ENCODE results near the gene TPP1. TPM values are rescaled to one million over a fixed set of nuclear protein-coding genes. Genes with fewer than 3 reads are reported as not detected.

Gene TPP1
- total RNA-seq, 1 donor, result 260 TPM

GRCh38 chr11:6647836-6648235 is 28.6 kb upstream of the TPP1 start:
- no peak for DNase-seq (ENCODE audit: low read depth in 2 of 3, low spot score in 2 of 3)

- peak in 2 of 3 donors; percentile 37 to 59 for DNase-seq (ENCODE audit: low read depth in 2 of 3, low spot score in 2 of 3)
Observed at GRCh38 chr11:6646918-6647679, 27.9 kb upstream of the TPP1 start.

GRCh38 chr11:6646576-6646917 is 27.3 kb upstream of the TPP1 start:
- no peak for DNase-seq (ENCODE audit: low read depth in 2 of 3, low spot score in 2 of 3)

GRCh38 chr11:6646071-6646470 is 26.8 kb upstream of the TPP1 start:
- DNase-seq (ENCODE audit: low read depth in 2 of 3, low spot score in 2 of 3), result no peak

DNA sequence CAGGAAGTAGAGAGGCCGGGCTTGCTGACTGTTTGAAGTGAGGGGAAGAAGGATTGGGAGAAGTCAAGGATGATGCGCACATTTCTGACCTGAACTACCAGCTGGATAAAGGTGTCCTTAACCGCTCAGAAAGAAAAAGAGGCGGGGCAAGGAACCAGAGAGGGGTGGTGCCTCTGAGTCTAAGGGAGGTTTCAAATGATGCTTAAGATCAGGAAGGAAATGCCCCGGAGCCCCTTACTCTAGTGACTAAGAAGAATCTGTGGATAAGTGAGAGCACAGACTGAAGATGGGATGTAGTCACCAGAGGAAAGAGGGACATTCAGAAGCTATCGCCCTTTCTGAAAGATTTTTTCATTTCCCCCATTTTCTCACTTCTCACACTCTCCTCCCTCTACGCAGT is 23.7 kb upstream of the TPP1 start:
- DNase-seq (ENCODE audit: low read depth in 2 of 3, low spot score in 2 of 3), result no peak

GRCh38 chr11:6640985-6641701 is 21.9 kb upstream of the TPP1 start:
- no peak for DNase-seq (ENCODE audit: low read depth in 2 of 3, low spot score in 2 of 3)

DNA sequence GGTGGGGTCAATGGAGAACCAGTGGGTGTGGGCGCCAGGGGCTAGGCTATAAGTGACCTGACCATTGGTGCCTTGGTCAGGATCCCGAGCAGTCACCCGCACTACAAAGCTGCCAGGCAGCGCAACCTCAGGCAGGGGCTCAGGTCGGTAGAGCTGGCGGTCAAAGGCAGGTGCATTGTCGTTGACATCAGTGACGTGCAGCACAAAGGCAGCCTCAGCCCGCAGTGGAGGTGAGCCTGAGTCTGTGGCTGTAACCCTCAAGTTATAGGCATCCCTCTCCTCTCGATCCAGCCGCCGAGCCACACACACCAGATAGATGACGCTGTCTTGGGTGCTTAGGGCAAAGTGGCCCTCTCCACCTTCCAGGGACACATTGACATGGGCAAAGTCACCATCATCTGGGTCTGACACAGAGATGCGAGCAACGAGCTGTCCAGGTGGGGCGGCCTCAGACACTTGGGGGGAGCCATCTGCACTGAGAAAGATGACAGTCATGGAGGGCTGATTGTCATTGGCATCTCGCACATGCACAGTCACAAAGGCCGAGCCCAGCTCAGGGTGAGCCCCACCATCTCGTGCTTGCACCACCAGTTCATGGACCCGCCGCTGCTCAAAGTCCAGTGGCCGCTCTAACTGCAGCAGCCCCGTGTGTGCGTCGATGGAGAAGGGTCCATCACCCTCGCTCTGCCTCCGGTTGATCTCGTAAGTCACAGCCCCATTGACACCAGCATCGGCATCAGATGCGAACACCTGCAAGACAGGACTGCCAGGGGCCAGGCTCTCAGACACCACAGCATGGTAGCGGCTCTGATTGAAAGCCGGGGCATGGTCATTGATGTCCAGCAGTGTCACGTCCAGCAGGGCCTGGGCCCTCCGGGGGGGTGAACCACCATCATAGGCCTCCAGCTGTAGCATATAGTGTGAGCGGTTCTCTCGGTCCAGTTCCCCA is 21.1 kb upstream of the TPP1 start:
- DNase-seq (ENCODE audit: low read depth in 2 of 3, low spot score in 2 of 3), result no peak

- no peak for DNase-seq (ENCODE audit: low read depth in 2 of 3, low spot score in 2 of 3)
Observed at GRCh38 chr11:6638429-6638828, 19.2 kb upstream of the TPP1 start.

- no peak for DNase-seq (ENCODE audit: low read depth in 2 of 3, low spot score in 2 of 3)
Observed at GRCh38 chr11:6637871-6638270, 18.6 kb upstream of the TPP1 start.

DNA sequence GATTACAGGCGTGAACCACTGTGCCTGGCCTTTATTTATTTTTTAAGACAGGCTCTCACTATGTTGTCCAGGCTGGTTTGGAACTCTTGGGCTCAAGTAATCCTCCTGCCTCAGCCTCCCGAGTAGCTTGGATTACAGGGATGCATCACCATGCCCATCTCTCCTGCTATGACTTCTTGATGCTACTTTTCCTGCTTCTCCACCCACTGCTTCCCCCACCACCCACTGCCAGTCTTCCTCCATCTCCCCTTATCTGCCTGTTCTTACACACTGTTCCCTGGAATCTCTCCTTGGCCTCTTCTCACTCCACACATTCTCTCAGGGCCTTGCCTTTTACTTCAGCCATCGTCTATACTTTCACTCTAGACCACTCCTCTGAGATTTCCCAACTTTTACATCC is 17.3 kb upstream of the TPP1 start:
- DNase-seq (ENCODE audit: low read depth in 2 of 3, low spot score in 2 of 3), result no peak

DNA sequence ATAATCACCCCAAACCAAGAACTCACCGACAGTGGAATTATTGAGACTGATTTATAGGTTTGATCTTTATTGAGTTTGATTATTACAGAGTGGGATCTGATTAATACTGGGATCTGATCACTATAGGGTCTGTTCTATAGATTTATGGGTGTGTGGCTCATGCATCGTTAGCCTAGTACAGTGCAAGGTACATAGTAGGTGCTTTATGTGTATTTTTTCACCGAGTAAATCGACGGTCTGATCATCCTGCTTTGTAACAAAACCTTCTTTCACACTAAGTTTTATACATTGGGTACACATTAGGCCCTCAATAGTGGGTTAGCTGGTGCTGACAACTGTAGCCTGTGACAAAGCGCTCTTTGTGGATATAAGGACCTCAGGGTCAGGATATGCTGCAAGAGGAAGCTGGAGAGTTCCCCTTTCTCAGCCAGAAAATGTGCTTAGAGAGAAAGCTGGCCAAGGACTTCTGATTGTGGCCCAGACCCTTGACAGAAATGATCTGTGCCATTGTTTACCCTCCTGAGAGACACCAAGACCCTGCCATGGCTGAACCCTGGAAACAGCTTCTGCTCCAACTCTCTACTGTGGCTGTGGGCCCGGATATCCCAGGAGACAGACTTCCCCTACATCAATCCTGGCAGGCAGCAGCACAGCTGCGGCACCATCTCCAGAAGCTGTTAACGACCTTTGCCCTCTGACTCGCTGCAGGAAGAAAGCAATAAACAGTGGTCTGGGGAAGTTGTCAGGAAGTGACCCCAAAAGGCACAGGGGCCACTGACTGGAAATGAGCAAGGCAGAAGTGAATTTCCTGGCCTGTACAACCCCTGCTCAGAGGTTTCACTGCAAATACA is 16.1 kb upstream of the TPP1 start:
- DNase-seq (ENCODE audit: low read depth in 2 of 3, low spot score in 2 of 3), result peak in 2 of 3 donors; percentile 43 to 67

DNA sequence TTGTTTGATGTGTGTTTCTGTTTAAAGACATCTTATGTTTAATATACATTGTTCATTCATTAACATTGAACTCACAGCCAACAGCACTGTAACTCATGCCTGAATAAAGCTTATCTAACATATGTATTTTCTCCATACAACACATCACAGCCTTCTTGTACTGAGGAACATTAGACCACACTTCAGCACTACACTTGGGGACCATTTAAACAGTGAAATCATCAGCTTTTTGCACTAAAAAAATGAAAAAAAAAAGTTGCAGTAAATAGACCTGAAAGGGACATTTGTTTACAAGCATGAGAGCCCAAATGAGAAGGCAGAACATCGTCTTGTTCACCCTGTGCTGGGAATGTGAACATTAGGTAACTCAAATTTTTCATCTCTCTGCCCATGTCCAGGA is 15.3 kb upstream of the TPP1 start:
- no peak for DNase-seq (ENCODE audit: low read depth in 2 of 3, low spot score in 2 of 3)

DNA sequence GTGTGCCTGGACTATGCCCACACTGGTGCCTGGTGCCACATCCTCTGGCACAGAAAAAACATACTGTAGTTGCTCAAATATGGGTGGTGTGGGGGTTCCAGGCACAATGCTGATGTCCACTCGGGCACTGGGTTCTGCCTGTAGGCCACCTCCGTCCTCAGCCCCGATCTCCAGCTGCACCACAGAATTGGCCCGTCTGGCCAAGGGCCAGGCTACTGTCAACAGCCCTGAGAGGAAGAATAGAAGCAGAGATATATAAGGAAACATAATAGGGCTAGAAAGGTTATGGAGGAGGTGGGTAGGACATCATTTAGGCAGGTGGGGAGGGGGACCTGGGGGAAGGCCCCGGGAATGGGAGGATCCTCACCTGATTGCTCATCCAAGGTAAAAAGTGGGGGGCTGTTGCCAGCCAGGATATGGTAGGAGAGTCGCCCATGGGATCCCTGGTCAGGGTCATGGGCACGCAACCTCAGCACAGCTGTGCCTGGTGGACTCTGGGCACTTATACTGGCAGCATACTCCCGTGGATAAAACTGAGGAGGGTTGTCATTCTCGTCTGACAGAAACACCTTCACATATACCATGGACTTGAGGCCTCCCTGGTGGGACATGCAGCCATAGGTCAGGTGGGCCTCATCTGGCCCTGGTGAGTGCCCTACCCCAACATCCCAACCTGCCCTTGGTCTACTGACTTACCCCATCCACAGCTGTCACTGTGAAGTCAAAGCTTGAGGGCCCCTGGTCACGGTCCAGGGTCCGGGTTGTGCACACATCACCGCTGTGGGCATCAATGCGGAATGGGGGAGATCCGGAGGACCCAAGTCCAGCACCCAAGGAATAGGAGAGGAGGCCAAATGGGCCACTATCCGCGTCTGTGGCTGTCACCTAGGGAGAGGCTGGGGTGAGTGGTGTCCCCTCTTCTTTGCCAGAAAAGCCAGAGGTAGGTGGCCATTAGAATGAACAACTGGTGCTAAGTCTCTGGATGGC is 14.5 kb upstream of the TPP1 start:
- no peak for DNase-seq (ENCODE audit: low read depth in 2 of 3, low spot score in 2 of 3)

DNA sequence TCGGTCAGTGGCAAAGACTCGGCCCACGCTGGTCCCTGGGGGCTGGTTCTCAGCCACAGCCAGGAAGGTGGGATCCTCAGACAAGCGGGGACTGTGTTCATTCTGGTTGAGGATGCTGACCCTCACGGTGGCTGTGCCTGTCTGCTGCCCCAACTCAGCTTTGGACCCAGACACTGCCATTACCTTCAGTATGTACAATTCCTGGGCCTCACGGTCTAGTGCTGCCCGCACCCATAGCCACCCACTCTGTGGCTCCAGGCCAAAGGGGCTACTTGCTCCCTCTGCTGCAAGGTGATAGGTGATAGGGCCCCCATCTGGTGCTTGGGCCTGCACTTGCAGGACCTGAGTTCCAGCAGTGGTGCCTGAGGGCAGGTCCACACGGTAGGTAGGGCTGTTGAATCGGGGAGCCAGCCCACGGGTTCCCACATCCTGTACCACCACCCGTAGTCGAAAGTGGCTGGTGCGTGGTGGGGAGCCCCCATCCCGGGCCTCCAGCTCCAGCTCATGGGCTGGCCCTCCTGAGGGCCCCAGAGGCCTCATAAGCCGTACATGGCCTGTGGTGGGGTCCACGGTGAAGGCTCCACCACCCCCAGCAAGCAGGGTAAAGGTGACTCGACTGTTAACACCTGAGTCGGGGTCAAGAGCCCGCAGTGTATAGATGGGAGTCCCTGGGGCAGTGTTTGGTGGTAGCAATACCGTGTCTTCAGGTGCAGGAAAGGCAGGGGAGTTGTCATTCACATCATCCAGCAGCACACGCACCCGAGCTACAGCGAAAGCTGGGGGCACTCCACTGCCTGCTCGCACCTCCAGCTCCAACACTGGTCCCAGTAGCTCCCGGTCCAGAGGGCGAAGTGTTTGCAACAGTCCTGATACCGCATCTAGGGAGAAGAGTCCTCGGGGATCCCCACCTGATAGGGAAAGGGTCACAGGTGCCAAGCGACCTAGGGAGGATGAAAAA is 13.2 kb upstream of the TPP1 start:
- no peak for DNase-seq (ENCODE audit: low read depth in 2 of 3, low spot score in 2 of 3)

DNA sequence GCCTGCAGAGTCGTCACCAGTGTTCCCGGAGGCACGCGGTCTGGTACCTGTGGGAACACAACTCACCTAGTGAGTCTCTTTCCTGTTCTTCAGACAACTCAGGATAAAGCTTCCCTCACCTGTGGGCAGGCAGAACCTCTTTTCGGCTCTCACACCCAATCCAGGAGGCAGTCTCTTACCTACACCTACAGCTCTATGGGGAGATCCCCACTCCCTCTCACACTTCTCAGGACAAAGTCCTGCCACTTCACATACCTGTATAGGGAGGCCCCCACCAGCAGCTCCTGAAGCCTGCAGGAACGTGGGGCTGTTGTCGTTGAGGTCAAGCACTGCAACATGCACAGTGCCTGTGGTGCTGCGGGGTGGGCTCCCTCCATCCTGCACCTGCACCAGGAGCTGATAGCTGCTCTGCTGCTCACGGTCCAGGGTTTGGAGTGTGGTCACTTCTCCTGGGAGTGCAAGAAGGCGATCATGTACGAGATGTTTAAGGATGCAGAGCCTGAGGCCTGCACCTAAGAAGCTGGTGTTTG is 12.2 kb upstream of the TPP1 start:
- DNase-seq (ENCODE audit: low read depth in 2 of 3, low spot score in 2 of 3), result no peak

DNA sequence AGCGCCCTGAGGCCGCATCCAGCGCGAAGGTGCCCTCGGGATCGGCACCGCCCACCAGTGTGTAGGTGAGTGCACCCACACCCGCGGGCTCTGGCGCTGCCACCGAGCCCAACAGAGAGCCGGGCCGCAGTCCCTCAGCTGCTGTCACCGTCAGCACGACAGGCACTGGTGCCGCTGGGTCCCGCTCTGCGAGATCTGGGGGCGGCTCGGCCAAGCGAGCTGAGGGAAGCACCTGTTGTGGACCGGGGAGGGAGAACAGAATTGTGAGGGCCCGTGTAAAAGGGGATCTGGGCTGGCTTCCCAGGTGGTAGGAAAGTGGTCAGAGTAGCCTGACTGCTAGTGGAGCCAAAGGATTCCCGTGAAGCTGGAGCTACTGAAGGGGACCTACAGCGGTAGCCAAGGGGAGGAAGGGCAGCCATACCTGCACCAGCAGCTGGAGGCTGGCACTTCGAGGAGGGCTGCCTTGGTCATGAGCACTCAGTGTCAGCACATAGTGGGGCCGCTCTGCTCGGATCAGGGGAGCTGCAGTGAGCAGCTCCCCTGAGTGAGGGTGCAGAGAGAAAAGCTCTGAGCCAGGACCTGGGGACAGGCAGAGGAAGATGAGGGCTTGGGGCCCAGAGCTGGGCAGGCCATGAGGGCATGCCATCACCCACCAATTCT is 11.5 kb upstream of the TPP1 start:
- no peak for DNase-seq (ENCODE audit: low read depth in 2 of 3, low spot score in 2 of 3)

DNA sequence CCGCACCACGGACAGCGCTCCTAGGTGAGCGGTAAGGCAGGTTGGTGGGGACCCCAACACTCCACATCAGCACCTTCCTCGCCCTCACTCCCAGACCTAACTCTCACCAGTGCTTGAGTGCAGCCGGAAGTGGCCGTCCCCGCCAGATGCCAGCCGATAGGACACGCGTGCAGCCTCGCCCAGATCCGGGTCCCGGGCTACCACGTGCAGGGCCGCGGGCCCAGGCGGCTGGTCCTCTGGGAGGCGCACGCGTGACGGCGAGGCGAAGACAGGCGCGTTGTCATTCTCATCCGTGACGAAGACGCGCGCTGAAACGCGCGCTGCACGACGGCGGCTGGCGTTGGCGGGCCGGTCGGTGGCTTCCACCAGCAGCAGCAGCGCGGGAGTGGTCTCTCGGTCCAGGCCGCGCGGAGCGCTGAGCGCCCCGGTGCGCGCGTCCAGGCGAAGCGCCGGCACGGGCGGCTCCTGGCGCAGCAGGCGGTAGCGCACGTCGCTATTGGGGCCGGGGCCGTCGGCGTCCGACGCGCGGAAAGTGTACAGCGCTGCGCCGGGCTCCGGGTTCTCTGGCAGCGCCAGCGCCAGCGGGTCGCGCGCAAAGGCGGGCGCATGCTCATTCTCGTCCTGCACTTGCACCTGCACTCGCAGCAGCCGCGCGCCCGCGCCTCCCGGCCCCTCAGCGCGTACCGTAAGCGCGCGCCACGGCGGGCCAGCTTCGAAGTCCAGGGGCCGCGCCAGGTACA is 10.8 kb upstream of the TPP1 start:
- no peak for DNase-seq (ENCODE audit: low read depth in 2 of 3, low spot score in 2 of 3)

Measured in hematopoietic multipotent progenitor cell (in vitro differentiated cells).